ENCODE measurements around the gene DCTN4. TPM values are rescaled to one million over a fixed set of nuclear protein-coding genes. Genes with fewer than 3 reads are reported as not detected.

Gene DCTN4
- total RNA-seq, 4 donors from 2014 or later, result 41.7 to 75.9 (median 54.1) TPM

GRCh38 chr5:150661821-150662596 lies 96.8 kb downstream of the DCTN4 start:
- TF ChIP-seq POLR2A (IDR thresholded peaks at IDR 0.05) (no peak), CTCF (IDR thresholded peaks at IDR 0.05) (no peak)
- Histone ChIP-seq H3K4me3 (no peak overlapping the region), H3K27ac (no peak overlapping the region), H3K9me3 (no peaks in the 10 kb centered on the region), H3K27me3 (no peaks in the 10 kb centered on the region), H3K36me3 (no peaks in the 10 kb centered on the region), H3K4me1 (peaks cover 0 to 2% (median 0%) of the 10 kb centered on the region in 4 donors)
- peak in 1 of 3 donors; percentile 15 for DNase-seq

- no peaks in the 10 kb centered on the region for H3K36me3 ChIP-seq
- H3K4me1 ChIP-seq, result peaks cover 0 to 6% (median 2%) of the 10 kb centered on the region in 4 donors
- H3K27ac ChIP-seq, result peak within 1 kb of the TSS in 1 of 4 donors; percentile 13
- DNase-seq, result peak in 2 of 3 donors; percentile 21 to 31
- H3K9me3 ChIP-seq, result no peaks in the 10 kb centered on the region
- no peak for TF ChIP-seq POLR2A (IDR thresholded peaks at IDR 0.05)
- TF ChIP-seq CTCF (IDR thresholded peaks at IDR 0.05), result no peak
- no peak within 1 kb of the TSS for H3K4me3 ChIP-seq
- H3K27me3 ChIP-seq, result no peaks in the 10 kb centered on the region
Measured at GRCh38 chr5:150661086-150661485, 97.7 kb downstream of the DCTN4 start, which contains the start of gene MYOZ3. TSS of gene MYOZ3 (plus strand) at chr5:150661251. CDS start at chr5:150662942, 1,691 bp downstream.

GRCh38 chr5:150660108-150660831 lies 98.5 kb downstream of the DCTN4 start:
- Histone ChIP-seq H3K4me3 (no peak overlapping the region), H3K4me1 (peaks cover 0 to 6% (median 6%) of the 10 kb centered on the region in 4 donors), H3K27me3 (no peaks in the 10 kb centered on the region), H3K36me3 (no peaks in the 10 kb centered on the region), H3K9me3 (no peaks in the 10 kb centered on the region), H3K27ac (peak overlapping the region in 1 of 4 donors; percentile 13)
- peak in 2 of 3 donors; percentile 24 to 42 for DNase-seq
- TF ChIP-seq CTCF (IDR thresholded peaks at IDR 0.05) (no peak), POLR2A (IDR thresholded peaks at IDR 0.05) (no peak)

GRCh38 chr5:150659360-150660107 lies 99.3 kb downstream of the DCTN4 start:
- H3K9me3 ChIP-seq, result no peaks in the 10 kb centered on the region
- peak overlapping the region in 2 of 4 donors; percentile 5 to 13 for H3K27ac ChIP-seq
- peaks cover 0 to 6% (median 6%) of the 10 kb centered on the region in 4 donors for H3K4me1 ChIP-seq
- no peak for TF ChIP-seq CTCF (IDR thresholded peaks at IDR 0.05)
- TF ChIP-seq POLR2A (IDR thresholded peaks at IDR 0.05), result no peak
- no peaks in the 10 kb centered on the region for H3K36me3 ChIP-seq
- H3K4me3 ChIP-seq, result no peak overlapping the region
- H3K27me3 ChIP-seq, result no peaks in the 10 kb centered on the region
- peak in 2 of 3 donors; percentile 42 to 45 for DNase-seq

GRCh38 chr5:150658699-150659265 lies 100.0 kb downstream of the DCTN4 start:
- Histone ChIP-seq H3K36me3 (no peaks in the 10 kb centered on the region), H3K4me1 (peaks cover 0 to 6% (median 6%) of the 10 kb centered on the region in 4 donors), H3K27me3 (no peaks in the 10 kb centered on the region), H3K27ac (peak overlapping the region in 1 of 4 donors; percentile 30), H3K4me3 (no peak overlapping the region), H3K9me3 (no peaks in the 10 kb centered on the region)
- peak in 2 of 3 donors; percentile 41 to 42 for DNase-seq
- TF ChIP-seq POLR2A (IDR thresholded peaks at IDR 0.05) (no peak), CTCF (IDR thresholded peaks at IDR 0.05) (no peak)

Data from Peyer's patch (tissue), 4 donors.